Neural progenitor cell (in vitro differentiated cells): ENCODE results near the gene FASN. TPM values are rescaled to one million over a fixed set of nuclear protein-coding genes. Genes with fewer than 3 reads are reported as not detected.

Source experiments
- DNase-seq: peaks from one replicate; pipeline ENCODE4 v3.0.0-alpha.2; 2016; ENCODE audit warnings: low spot score
- H2AFZ ChIP-seq: fragments of 200-600 bp; sonication (generic); replicated peaks from 2 replicates; pipeline ENCODE4 v1.6.1; 2016; ENCODE audit warnings: antibody characterized with exemption
- H3F3A ChIP-seq: fragments of 200-600 bp; sonication (generic); 2 replicates; pipeline ENCODE4 v1.6.1; 2016; ENCODE audit warnings: antibody characterized with exemption, low read depth
- H3K27ac ChIP-seq: fragments of 200-600 bp; sonication (generic); 2 replicates; pipeline ENCODE4 v1.5.1; 2016; ENCODE audit warnings: mild to moderate bottlenecking
- H3K27me3 ChIP-seq: fragments of 200-600 bp; sonication (generic); 2 replicates; pipeline ENCODE4 v1.6.1; 2016; ENCODE audit warnings: mild to moderate bottlenecking, moderate library complexity
- H3K36me3 ChIP-seq: fragments of 200-600 bp; sonication (generic); 2 replicates; pipeline ENCODE4 v1.5.1; 2016
- H3K4me1 ChIP-seq: fragments of 200-600 bp; sonication (generic); 2 replicates; pipeline ENCODE4 v1.6.1; 2016; ENCODE audit warnings: mixed run types
- H3K4me2 ChIP-seq: fragments of 200-600 bp; sonication (generic); 2 replicates; pipeline ENCODE4 v1.6.1; 2016
- H3K4me3 ChIP-seq: fragments of 200-600 bp; sonication (generic); 2 replicates; pipeline ENCODE4 v1.5.1; 2016
- H3K79me2 ChIP-seq: fragments of 200-600 bp; sonication (generic); 2 replicates; pipeline ENCODE4 v1.6.1; 2016; ENCODE audit warnings: low read depth
- H3K9ac ChIP-seq: fragments of 200-600 bp; sonication (generic); 2 replicates; pipeline ENCODE4 v1.6.1; 2016
- H3K9me3 ChIP-seq: fragments of 200-600 bp; sonication (generic); 2 replicates; pipeline ENCODE4 v1.5.1; 2016; ENCODE audit warnings: low read depth
- H4K20me1 ChIP-seq: fragments of 200-600 bp; sonication (generic); 2 replicates; pipeline ENCODE4 v1.6.1; 2016; ENCODE audit warnings: low read depth
- H3K27ac Mint-ChIP-seq: 3 replicates; pipeline ENCODE4 v1.8.0; 2021; ENCODE audit warnings: mixed read lengths
- H3K27me3 Mint-ChIP-seq: 2 replicates; pipeline ENCODE4 v1.8.0; 2022; ENCODE audit warnings: low read depth, mild to moderate bottlenecking, inconsistent platforms, moderate library complexity, mixed read lengths; ENCODE audit not compliant: insufficient read depth
- H3K36me3 Mint-ChIP-seq: 3 replicates; pipeline ENCODE4 v1.8.0; 2021; ENCODE audit warnings: mixed read lengths
- H3K4me1 Mint-ChIP-seq: 3 replicates; pipeline ENCODE4 v1.8.0; 2021; ENCODE audit warnings: mixed read lengths
- H3K4me3 Mint-ChIP-seq: 3 replicates; pipeline ENCODE4 v1.8.0; 2021; ENCODE audit warnings: mild to moderate bottlenecking, moderate library complexity, mixed read lengths
- H3K9me3 Mint-ChIP-seq: 3 replicates; pipeline ENCODE4 v1.8.0; 2020; ENCODE audit warnings: mixed read lengths
- CTCF ChIP-seq: fragments of 200-600 bp; sonication (generic); IDR thresholded peaks from 2 replicates; pipeline ENCODE4 v1.5.1; 2017; ENCODE audit warnings: antibody characterized with exemption, mild to moderate bottlenecking
- EZH2 ChIP-seq: fragments of 200-600 bp; sonication (generic); IDR thresholded peaks from 2 replicates; pipeline ENCODE4 v1.6.1; 2017; ENCODE audit warnings: antibody characterized with exemption, mild to moderate bottlenecking, moderate library complexity
- EZH2phosphoT487 ChIP-seq: fragments of 200-600 bp; sonication (generic); IDR thresholded peaks from 2 replicates; pipeline ENCODE4 v1.6.1; 2017; ENCODE audit warnings: antibody characterized with exemption
- total RNA-seq: library from RNA; depleted of rRNA; stranded (reverse); fragments of >200 nt; gene quantifications from 2 replicates; pipeline ENCODE4 v1.2.3, GENCODE V29; 2015; ENCODE audit warnings: low replicate concordance

FASN gene
- total RNA-seq, 1 donor from 2014 or later = 77.9 TPM

GRCh38 chr17:82114872-82115271, 16.8 kb upstream of the FASN start:
- H4K20me1 ChIP-seq = no peaks in the 10 kb centered on the region
- Mint-ChIP-seq H3K27ac (no peak overlapping the region), H3K27me3 (peaks cover 6% of the 10 kb centered on the region), H3K4me3 (no peak overlapping the region), H3K4me1 (peaks cover 26% of the 10 kb centered on the region), H3K36me3 (peaks cover 5% of the 10 kb centered on the region), H3K9me3 (no peaks in the 10 kb centered on the region)
- no peaks in the 10 kb centered on the region for H3K79me2 ChIP-seq
- no peaks in the 10 kb centered on the region for H3K27me3 ChIP-seq
- H2AFZ ChIP-seq = no peak overlapping the region
- H3K9me3 ChIP-seq = no peaks in the 10 kb centered on the region
- no peak for TF ChIP-seq EZH2phosphoT487
- TF ChIP-seq CTCF = no peak
- no peak for TF ChIP-seq EZH2
- peaks cover 13% of the 10 kb centered on the region for H3F3A ChIP-seq
- peaks cover 30% of the 10 kb centered on the region for H3K4me1 ChIP-seq
- H3K9ac ChIP-seq = no peak overlapping the region
- no peak overlapping the region for H3K27ac ChIP-seq
- H3K4me3 ChIP-seq = no peak overlapping the region
- H3K4me2 ChIP-seq = no peak overlapping the region
- no peak for DNase-seq
- H3K36me3 ChIP-seq = no peaks in the 10 kb centered on the region

DNA sequence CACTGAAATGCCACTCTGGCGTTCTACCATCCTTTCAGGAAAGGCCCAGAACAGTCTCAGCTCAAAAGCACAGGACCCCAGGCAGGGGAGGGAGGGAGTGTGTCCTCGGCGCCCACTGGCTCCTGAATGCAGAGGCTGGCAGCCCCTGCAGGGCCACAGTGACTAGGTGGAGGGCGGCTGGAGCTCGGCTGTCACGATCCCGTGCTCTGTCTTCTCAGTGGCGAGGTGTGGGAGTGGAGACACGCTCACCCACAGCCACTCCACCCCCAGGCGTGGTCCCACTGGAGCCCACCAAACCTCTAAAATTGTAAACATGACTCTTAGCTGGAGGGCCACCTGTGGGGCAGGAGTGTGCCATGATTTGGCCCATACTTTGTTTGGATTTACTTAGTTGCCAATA, 16.4 kb upstream of the FASN start:
- no peaks in the 10 kb centered on the region for H4K20me1 ChIP-seq
- no peak for TF ChIP-seq EZH2
- TF ChIP-seq CTCF = no peak
- TF ChIP-seq EZH2phosphoT487 = no peak
- peaks cover 6% of the 10 kb centered on the region for H3K27me3 Mint-ChIP-seq

GRCh38 chr17:82113941-82114340, 15.9 kb upstream of the FASN start:
- H3K9me3 ChIP-seq = no peaks in the 10 kb centered on the region
- Mint-ChIP-seq H3K9me3 (no peaks in the 10 kb centered on the region), H3K36me3 (peaks cover 5% of the 10 kb centered on the region), H3K27ac (no peak overlapping the region), H3K4me1 (peaks cover 23% of the 10 kb centered on the region), H3K27me3 (peaks cover 6% of the 10 kb centered on the region), H3K4me3 (no peak overlapping the region)
- DNase-seq = no peak
- peaks cover 6% of the 10 kb centered on the region for H3F3A ChIP-seq
- TF ChIP-seq CTCF = no peak
- no peak for TF ChIP-seq EZH2
- no peak for TF ChIP-seq EZH2phosphoT487
- peaks cover 23% of the 10 kb centered on the region for H3K4me1 ChIP-seq
- no peak overlapping the region for H3K4me3 ChIP-seq
- H3K36me3 ChIP-seq = no peaks in the 10 kb centered on the region
- no peak overlapping the region for H2AFZ ChIP-seq
- no peaks in the 10 kb centered on the region for H4K20me1 ChIP-seq
- no peaks in the 10 kb centered on the region for H3K79me2 ChIP-seq
- no peak overlapping the region for H3K27ac ChIP-seq
- no peak overlapping the region for H3K9ac ChIP-seq
- no peak overlapping the region for H3K4me2 ChIP-seq
- H3K27me3 ChIP-seq = no peaks in the 10 kb centered on the region

More for the DNA sequence above, 16.4 kb upstream of the FASN start:
- Histone ChIP-seq H3K27ac (no peak overlapping the region), H3K9me3 (no peaks in the 10 kb centered on the region), H3K36me3 (no peaks in the 10 kb centered on the region), H3K4me1 (peaks cover 28% of the 10 kb centered on the region), H3F3A (peaks cover 10% of the 10 kb centered on the region), H3K4me2 (no peak overlapping the region), H3K9ac (no peak overlapping the region), H3K79me2 (no peaks in the 10 kb centered on the region), H3K27me3 (no peaks in the 10 kb centered on the region), H3K4me3 (no peak overlapping the region), H2AFZ (no peak overlapping the region)
- Mint-ChIP-seq H3K4me3 (no peak overlapping the region), H3K9me3 (no peaks in the 10 kb centered on the region), H3K36me3 (peaks cover 5% of the 10 kb centered on the region), H3K4me1 (peaks cover 24% of the 10 kb centered on the region), H3K27ac (no peak overlapping the region)
- no peak for DNase-seq
